ENCODE measurements around the gene GKAP1.
"Not testable (repeated sequence)": the region's sequence is repeated elsewhere in the genome, so short reads cannot be mapped to it uniquely, and the experiment has no call there.

Gene GKAP1

GRCh38 chr9:83728591-83729368, 88.8 kb downstream of the GKAP1 start:
- DNase-seq: not testable (repeated sequence)

DNA sequence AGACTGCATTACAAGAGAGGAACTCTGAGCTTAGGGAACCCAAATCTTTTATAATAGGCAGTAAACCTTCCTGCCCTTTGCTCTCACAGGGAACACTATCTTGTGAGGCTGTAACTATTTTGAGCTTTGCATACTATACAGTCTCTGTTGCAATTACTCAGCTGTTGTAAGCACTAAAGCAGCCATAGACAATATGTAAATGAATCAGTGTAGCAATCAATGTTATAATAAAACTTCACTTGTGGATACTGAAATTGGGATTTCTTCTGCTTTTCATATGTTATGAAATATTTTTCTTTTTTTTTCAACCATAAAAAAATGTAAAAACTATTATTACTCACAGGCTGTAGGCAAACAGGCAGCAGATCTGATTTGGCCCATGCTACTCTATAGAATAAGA, 93.1 kb downstream of the GKAP1 start:
- DNase-seq: no peak

- no peak for DNase-seq
Measured at GRCh38 chr9:83722726-83723495, 94.7 kb downstream of the GKAP1 start.

DNA sequence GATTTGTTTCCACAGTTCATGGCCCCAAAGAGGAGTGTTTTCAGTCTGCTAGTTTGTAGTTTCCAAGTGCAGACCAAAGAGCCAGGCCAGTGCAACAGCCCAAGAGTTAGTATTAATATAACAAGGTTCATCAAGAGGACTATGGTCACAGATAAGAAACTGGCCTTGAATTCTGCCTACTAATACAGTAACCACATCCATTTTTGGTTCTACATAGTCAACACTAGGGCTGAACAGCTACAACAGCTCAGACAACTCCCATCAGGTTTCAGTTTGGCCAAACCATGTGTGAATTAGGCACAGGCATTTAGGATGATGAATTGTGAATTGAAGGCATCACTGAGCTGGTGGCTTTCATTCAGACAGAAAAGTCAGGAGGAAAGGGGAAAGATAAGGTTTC, 96.1 kb downstream of the GKAP1 start:
- DNase-seq: no peak

DNA sequence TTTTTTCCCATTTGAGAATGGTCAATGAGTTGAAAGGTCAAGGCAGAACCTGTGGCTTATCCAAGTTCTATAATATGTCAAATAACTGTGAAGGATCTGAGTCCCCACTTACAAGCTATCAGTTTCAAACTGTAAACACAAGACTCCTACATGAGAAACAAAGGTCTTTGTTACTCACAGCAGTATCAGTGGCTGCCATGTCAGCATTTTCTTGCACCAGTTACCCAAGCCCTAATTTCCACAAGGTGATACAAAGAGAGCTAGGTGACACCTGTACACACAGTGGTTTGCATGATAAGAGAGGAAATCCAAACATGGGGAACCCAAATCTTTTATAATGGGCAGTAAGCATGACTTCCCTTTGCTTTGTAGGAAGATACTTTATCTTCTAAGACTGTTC, 101.8 kb downstream of the GKAP1 start:
- DNase-seq: no peak

DNA sequence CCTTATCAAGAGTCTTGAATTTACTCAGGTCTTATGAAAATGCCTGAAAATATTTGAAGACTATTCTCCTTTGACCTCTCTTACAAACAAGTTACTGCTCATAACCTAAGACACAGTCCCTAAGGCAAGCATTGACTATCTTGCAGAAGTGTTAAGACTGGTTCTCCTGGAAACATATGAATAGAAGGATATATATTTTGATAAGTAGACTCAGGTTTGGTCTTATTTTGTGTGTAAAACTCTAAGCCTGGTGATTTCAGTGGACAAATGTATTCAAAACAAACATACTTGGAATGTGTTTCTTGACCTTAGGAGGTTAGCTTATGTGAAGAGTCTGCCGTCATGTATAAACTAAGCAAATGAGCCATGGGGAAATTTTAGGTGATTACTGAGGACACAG, 102.3 kb downstream of the GKAP1 start:
- no peak for DNase-seq

DNA sequence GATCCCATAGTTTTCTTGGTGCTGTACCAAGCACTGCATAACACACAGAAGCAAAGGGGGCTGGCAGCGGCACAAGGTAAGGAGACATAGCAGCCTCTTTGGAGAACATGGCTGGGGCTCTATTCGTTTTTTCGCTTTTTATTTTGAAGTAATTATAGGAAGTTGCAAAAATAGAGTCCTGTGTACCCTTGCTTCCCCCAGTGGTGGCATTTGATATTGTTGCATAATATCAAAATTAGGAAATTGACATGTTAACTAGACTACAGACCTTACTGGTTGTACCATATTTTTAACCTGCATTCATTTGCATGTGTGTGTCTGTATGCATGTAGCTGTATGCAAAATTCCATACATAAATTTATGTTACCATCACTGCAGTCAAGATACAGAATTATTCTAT, 103.2 kb downstream of the GKAP1 start:
- no peak for DNase-seq

- no peak for DNase-seq
Measured at GRCh38 chr9:83708515-83709158, 108.9 kb downstream of the GKAP1 start.

DNA sequence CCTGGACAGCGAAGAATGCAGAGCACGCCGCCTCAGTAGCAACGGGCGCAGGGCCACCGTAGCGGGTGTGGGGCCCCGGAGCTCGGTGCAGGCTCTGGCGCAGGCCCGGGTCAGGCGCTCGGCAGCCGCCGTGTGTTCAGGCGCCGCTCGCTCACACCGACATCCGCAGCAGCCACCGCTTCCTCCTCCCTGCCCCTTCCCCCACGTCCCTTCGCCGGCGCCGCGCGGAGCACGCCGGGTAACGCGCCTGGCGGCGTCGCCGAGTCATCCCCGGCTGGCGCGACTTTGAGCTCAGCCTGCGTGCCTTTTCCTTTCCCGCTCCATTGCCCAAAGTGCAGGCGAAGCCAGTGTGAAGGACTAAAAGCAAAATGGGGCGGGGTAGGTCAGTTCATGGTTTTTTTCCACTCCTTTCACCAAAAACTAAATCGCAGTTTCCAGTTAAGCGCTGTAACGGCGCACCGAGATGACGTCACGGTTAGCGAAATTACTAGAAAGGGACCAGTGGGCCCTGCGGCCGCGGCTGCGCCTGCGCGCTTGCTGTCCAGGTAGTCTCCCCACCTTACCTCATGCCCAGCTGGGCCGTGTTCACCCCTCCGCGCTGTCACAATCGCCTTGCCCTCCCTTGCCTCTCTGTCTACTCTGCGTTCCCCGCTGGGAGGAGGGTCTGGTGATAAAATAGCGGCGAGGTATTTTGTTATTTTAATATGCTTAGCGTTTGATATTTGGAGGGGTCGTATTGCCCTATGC, 109.6 kb downstream of the GKAP1 start, which contains the start of gene UBQLN1:
Gene UBQLN1, minus strand, starts transcription at position 191 of the 747 bp plus-strand sequence. CDS start 279 bp downstream, outside the sequence.
- DNase-seq: peak; percentile 75

- peak; percentile 75 for DNase-seq
Measured at GRCh38 chr9:83707518-83707767, 110.1 kb downstream of the GKAP1 start.

DNA sequence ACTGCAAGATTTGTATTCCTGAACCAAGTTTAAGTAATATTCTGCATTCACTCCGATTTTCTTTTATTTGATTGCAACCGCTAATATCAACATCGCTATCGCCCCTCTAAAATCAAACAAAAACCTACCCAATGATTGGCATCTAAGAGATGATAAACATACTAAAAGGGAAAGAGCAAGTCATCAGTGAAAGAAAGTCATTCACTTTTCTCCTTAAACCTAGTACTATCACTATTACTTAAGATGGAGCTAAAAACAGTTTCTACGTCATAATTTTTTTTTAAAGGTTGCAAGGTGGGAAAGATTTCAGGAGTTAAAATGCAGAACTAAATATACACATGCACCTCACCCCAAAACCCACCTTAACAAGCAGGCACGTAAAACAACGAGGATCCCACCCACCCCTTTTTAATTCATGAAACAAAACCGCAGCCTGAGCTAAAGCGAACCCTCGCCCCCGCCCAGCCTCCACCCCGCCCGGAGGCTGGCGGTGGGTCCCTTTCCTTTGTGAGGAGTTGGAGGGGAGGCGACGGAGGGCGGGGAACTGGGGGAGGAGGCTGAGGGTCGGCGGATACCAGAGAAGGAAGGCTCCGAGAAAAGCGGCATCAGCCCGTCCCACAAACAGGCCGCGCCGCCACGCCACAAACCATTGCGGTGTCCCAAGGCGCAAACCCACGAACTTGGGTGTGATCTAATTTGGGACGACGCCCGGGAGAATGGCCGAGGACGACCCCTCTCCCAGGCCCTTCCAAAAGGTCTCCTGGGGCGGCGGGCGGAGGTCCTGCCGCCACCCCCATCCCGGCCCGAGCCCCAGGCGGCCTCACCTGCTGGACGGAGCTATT, 110.7 kb downstream of the GKAP1 start:
- peak; percentile 30 for DNase-seq

DNA sequence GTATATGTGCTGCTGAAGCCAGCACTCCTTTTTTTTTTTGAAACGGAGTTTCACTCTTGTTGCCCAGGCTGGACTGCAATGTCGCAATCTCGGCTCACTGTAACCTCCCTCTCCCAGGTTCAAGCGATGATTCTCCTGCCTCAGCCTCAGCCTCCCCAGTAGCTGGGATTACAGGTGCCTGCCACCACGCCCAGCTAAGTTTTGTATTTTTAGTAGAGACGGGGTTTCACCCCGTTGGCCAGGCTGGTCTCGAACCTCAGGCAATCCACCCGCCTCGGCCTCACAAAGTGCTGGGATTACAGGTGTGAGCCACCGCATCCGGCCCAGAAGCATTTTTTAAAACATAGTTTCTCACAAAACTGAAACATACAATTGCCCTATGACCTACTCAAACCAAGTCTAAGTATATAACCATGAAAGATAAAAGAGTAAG, 112.3 kb downstream of the GKAP1 start:
- not testable (repeated sequence) for DNase-seq

- DNase-seq: no peak
Measured at GRCh38 chr9:83701769-83702168, 115.8 kb downstream of the GKAP1 start.

GRCh38 chr9:83701286-83701685, 116.3 kb downstream of the GKAP1 start:
- no peak for DNase-seq

- DNase-seq: no peak
Measured at GRCh38 chr9:83699615-83700014, 118.0 kb downstream of the GKAP1 start.

DNA sequence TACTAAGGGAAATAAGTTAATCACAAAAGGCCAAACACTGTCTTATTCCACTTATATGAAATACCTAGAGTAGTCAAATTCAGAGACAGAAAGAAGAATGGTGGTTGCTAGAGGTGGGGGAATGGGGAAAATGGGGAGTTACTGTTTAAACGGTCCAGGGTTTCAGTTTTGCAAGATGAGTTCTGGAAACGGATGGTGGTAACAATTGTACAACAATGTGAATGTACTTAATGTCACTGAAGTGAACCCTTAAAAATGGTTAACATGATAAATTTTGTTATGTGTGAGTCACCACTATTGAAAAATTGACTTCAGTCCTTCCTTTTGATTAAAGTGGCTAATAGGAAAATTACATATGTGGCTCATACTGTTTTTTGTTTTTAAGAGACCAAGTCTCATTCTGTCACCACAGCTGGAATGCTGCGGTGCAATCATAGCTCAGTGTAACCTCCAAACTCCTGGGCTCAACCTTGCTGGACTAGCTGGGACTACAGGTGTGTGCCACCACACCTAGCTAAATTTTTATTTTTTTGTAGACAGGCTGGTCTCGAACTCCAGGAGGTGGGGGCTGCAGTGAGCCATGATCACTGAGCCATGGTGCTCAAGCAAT, 118.5 kb downstream of the GKAP1 start:
- DNase-seq: no peak

GRCh38 chr9:83691492-83691891, 126.1 kb downstream of the GKAP1 start:
- DNase-seq: no peak
